Hepatocyte (in vitro differentiated cells): Measurements from ENCODE around the gene DPYD.

Experiments
- CTCF ChIP-seq: fragments of 200-600 bp; sonication (generic); IDR thresholded peaks from 2 replicates; pipeline ENCODE4 v1.5.1; 2016; ENCODE audit warnings: antibody characterized with exemption, mild to moderate bottlenecking; ENCODE audit not compliant: poor library complexity
- EZH2 ChIP-seq: fragments of 200-600 bp; sonication (generic); IDR thresholded peaks from 2 replicates; pipeline ENCODE4 v1.6.1; 2016; ENCODE audit warnings: antibody characterized with exemption, mild to moderate bottlenecking, borderline replicate concordance
- EZH2phosphoT487 ChIP-seq: fragments of 200-600 bp; sonication (generic); IDR thresholded peaks from one replicate; pipeline ENCODE4 v1.6.1; 2018; ENCODE audit warnings: antibody characterized with exemption, mild to moderate bottlenecking, low read depth, moderate library complexity; ENCODE audit not compliant: unreplicated experiment, severe bottlenecking

GRCh38 chr1:97145321-97145956 lies 775.4 kb downstream of the DPYD start:
- TF ChIP-seq EZH2 (no peak), CTCF (no peak), EZH2phosphoT487 (no peak)
